ENCODE measurements around the gene R3HDM4. TPM values are rescaled to one million over a fixed set of nuclear protein-coding genes. Genes with fewer than 3 reads are reported as not detected.
A peak's percentile ranks its signal among the peaks of the same experiment; 100 is the strongest.

R3HDM4 gene
- total and polyA plus RNA-seq, 9 of the 15 experiments (the other 6 are each of a cell fraction or from before 2014, with no cell fraction given), result 3.2 to 154 (median 59.0) TPM

DNA sequence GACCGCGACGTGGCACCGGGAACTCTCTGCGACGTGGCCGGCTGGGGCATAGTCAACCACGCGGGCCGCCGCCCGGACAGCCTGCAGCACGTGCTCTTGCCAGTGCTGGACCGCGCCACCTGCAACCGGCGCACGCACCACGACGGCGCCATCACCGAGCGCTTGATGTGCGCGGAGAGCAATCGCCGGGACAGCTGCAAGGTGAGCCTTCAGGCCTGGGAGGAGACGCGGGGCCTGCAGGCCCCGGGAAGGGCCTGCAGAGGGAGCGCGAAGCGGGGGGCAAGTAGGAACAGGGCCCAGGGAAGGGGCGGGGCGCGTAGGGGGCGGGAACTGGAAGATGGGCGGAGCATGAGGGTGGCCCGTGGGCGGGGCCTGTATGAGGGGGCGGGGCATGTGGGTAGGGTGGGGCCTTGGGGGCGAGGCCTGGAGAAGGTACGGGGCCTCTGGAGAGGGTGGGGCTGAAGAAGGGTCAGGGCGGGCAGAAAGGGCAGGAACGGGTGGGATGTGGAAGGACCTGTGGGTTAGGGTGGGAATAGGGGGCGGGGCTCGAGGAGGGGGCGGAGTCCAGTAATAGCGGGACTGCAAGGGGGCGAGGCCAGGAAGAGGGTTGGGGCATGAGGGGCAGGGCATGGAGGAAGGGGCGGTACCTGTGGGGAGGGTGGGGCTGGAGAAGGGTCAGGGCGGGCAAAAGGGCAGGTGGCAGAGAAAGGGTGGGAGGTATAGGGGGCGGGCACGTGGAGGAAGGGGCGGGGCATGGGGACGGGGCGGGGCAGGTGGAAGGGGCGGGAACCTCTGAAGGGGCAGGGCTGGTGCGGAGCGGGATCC is 51.1 kb downstream of the R3HDM4 start (continued):
- TF ChIP-seq, protein P1, sequence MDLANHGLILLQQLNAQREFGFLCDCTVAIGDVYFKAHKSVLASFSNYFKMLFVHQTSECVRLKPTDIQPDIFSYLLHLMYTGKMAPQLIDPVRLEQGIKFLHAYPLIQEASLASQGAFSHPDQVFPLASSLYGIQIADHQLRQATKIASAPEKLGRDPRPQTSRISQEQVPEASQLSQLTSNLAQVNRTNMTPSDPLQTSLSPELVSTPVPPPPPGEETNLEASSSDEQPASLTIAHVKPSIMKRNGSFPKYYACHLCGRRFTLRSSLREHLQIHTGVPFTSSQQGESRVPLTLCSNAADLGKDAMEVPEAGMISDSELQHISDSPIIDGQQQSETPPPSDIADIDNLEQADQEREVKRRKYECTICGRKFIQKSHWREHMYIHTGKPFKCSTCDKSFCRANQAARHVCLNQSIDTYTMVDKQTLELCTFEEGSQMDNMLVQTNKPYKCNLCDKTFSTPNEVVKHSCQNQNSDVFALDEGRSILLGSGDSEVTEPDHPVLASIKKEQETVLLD (IDR thresholded peaks at IDR 0.05), result peak; percentile 74; the same call in 1 of the 2 replicates
- TF ChIP-seq, protein P2, sequence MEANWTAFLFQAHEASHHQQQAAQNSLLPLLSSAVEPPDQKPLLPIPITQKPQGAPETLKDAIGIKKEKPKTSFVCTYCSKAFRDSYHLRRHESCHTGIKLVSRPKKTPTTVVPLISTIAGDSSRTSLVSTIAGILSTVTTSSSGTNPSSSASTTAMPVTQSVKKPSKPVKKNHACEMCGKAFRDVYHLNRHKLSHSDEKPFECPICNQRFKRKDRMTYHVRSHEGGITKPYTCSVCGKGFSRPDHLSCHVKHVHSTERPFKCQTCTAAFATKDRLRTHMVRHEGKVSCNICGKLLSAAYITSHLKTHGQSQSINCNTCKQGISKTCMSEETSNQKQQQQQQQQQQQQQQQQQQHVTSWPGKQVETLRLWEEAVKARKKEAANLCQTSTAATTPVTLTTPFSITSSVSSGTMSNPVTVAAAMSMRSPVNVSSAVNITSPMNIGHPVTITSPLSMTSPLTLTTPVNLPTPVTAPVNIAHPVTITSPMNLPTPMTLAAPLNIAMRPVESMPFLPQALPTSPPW (CRISPR knock-in tag; IDR thresholded peaks at IDR 0.05), result peak; percentile 86
- TF ChIP-seq, protein P3, sequence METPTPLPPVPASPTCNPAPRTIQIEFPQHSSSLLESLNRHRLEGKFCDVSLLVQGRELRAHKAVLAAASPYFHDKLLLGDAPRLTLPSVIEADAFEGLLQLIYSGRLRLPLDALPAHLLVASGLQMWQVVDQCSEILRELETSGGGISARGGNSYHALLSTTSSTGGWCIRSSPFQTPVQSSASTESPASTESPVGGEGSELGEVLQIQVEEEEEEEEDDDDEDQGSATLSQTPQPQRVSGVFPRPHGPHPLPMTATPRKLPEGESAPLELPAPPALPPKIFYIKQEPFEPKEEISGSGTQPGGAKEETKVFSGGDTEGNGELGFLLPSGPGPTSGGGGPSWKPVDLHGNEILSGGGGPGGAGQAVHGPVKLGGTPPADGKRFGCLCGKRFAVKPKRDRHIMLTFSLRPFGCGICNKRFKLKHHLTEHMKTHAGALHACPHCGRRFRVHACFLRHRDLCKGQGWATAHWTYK (CRISPR knock-in tag; IDR thresholded peaks at IDR 0.05), result peak; percentile 78
- TF ChIP-seq RAD21 (CRISPR knock-in tag; conservative IDR thresholded peaks at IDR 0.05 in 1 of 2, IDR thresholded peaks at IDR 0.05 in 1 of 2) (peak; percentile 29 to 62; a peak in 3 of 4 replicates), SAFB (IDR thresholded peaks at IDR 0.05; ENCODE audit: borderline replicate concordance, low read depth, low read length) (0 out of 2 replicates have a peak, but pooled peaks have one; percentile 19), SMC3 (conservative IDR thresholded peaks at IDR 0.05; ENCODE audit: insufficient read depth, low read depth, low read length) (peak; percentile 61), MBD2 (IDR thresholded peaks at IDR 0.05; ENCODE audit: borderline replicate concordance, low read depth) (0 out of 2 replicates have a peak, but pooled peaks have one; percentile 38), ELF4 (CRISPR knock-in tag; IDR thresholded peaks at IDR 0.05) (no peak), PTRF (tag; IDR thresholded peaks at IDR 0.05) (no peak), ZNF124 (CRISPR knock-in tag; IDR thresholded peaks at IDR 0.05) (peak; percentile 55; the same call in 1 of the 2 replicates)
- TF ChIP-seq, protein P4, sequence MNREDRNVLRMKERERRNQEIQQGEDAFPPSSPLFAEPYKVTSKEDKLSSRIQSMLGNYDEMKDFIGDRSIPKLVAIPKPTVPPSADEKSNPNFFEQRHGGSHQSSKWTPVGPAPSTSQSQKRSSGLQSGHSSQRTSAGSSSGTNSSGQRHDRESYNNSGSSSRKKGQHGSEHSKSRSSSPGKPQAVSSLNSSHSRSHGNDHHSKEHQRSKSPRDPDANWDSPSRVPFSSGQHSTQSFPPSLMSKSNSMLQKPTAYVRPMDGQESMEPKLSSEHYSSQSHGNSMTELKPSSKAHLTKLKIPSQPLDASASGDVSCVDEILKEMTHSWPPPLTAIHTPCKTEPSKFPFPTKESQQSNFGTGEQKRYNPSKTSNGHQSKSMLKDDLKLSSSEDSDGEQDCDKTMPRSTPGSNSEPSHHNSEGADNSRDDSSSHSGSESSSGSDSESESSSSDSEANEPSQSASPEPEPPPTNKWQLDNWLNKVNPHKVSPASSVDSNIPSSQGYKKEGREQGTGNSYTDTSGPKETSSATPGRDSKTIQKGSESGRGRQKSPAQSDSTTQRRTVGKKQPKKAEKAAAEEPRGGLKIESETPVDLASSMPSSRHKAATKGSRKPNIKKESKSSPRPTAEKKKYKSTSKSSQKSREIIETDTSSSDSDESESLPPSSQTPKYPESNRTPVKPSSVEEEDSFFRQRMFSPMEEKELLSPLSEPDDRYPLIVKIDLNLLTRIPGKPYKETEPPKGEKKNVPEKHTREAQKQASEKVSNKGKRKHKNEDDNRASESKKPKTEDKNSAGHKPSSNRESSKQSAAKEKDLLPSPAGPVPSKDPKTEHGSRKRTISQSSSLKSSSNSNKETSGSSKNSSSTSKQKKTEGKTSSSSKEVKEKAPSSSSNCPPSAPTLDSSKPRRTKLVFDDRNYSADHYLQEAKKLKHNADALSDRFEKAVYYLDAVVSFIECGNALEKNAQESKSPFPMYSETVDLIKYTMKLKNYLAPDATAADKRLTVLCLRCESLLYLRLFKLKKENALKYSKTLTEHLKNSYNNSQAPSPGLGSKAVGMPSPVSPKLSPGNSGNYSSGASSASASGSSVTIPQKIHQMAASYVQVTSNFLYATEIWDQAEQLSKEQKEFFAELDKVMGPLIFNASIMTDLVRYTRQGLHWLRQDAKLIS (CRISPR knock-in tag; IDR thresholded peaks at IDR 0.05), result peak; percentile 78; the same call in 1 of the 2 replicates
- TF ChIP-seq, protein P5, sequence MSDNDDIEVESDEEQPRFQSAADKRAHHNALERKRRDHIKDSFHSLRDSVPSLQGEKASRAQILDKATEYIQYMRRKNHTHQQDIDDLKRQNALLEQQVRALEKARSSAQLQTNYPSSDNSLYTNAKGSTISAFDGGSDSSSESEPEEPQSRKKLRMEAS (CRISPR knock-in tag; IDR thresholded peaks at IDR 0.05), result peak; percentile 98
- TF ChIP-seq, protein P6, sequence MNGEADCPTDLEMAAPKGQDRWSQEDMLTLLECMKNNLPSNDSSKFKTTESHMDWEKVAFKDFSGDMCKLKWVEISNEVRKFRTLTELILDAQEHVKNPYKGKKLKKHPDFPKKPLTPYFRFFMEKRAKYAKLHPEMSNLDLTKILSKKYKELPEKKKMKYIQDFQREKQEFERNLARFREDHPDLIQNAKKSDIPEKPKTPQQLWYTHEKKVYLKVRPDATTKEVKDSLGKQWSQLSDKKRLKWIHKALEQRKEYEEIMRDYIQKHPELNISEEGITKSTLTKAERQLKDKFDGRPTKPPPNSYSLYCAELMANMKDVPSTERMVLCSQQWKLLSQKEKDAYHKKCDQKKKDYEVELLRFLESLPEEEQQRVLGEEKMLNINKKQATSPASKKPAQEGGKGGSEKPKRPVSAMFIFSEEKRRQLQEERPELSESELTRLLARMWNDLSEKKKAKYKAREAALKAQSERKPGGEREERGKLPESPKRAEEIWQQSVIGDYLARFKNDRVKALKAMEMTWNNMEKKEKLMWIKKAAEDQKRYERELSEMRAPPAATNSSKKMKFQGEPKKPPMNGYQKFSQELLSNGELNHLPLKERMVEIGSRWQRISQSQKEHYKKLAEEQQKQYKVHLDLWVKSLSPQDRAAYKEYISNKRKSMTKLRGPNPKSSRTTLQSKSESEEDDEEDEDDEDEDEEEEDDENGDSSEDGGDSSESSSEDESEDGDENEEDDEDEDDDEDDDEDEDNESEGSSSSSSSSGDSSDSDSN (IDR thresholded peaks at IDR 0.05; ENCODE audit: borderline replicate concordance in 1 of 2, low read depth in 2 of 2, low read length in 2 of 2), result 0 out of 4 replicates have a peak, but pooled peaks of 1 of the 2 experiments have one; percentile 56

Measured in K562 (cell line).